GM18502 (cell line): ENCODE results near the gene TAS1R2.
"Not testable (repeated sequence)": the region's sequence is repeated elsewhere in the genome, so short reads cannot be mapped to it uniquely, and the experiment has no call there.

Experiments
- ATAC-seq: cut with Tn5 transposase; IDR thresholded peaks from one replicate; pipeline ENCODE4 v1.9.1; 2021; ENCODE audit warnings: mild to moderate bottlenecking; ENCODE audit not compliant: unreplicated experiment, poor library complexity

TAS1R2 gene

GRCh38 chr1:18859560-18859959, at the start of gene TAS1R2:
Gene TAS1R2 (minus strand): TSS chr1:18859660. CDS start chr1:18859660, 0 bp downstream.
- no peak for ATAC-seq

GRCh38 chr1:18907917-18908845, 48.7 kb upstream of the TAS1R2 start:
- no peak for ATAC-seq

- ATAC-seq: no peak
Observed at GRCh38 chr1:18907021-18907916, 47.8 kb upstream of the TAS1R2 start.

- no peak for ATAC-seq
Observed at GRCh38 chr1:18903291-18903756, 43.9 kb upstream of the TAS1R2 start.

GRCh38 chr1:18902523-18903290, 43.2 kb upstream of the TAS1R2 start, which contains the start of gene ALDH4A1:
Gene ALDH4A1 (minus strand): TSS chr1:18902555. CDS start chr1:18902523, 32 bp downstream.
- peak; percentile 95 for ATAC-seq

- no peak for ATAC-seq
Observed at GRCh38 chr1:18901952-18902522, 42.6 kb upstream of the TAS1R2 start.

- no peak for ATAC-seq
Observed at GRCh38 chr1:18901147-18901951, 41.9 kb upstream of the TAS1R2 start.

- ATAC-seq: no peak
Observed at GRCh38 chr1:18900303-18900841, 40.9 kb upstream of the TAS1R2 start.

GRCh38 chr1:18899363-18900049, 40.0 kb upstream of the TAS1R2 start:
- ATAC-seq: no peak

- ATAC-seq: no peak
Observed at GRCh38 chr1:18898567-18898966, 39.1 kb upstream of the TAS1R2 start.

GRCh38 chr1:18895317-18895716, 35.9 kb upstream of the TAS1R2 start:
- ATAC-seq: no peak

- no peak for ATAC-seq
Observed at GRCh38 chr1:18893120-18893519, 33.7 kb upstream of the TAS1R2 start.

- not testable (repeated sequence) for ATAC-seq
Observed at GRCh38 chr1:18891858-18892257, 32.4 kb upstream of the TAS1R2 start.

GRCh38 chr1:18891426-18891780, 31.9 kb upstream of the TAS1R2 start:
- ATAC-seq: no peak

- no peak for ATAC-seq
Observed at GRCh38 chr1:18890706-18891425, 31.4 kb upstream of the TAS1R2 start.

- no peak for ATAC-seq
Observed at GRCh38 chr1:18886003-18886335, 26.5 kb upstream of the TAS1R2 start.

- ATAC-seq: no peak
Observed at GRCh38 chr1:18885311-18886002, 26.0 kb upstream of the TAS1R2 start.
